Measurements from ENCODE around the gene DKK3. TPM values are rescaled to one million over a fixed set of nuclear protein-coding genes. Genes with fewer than 3 reads are reported as not detected.

DKK3 gene
- total RNA-seq, 6 experiments from 2014 or later = 518 to 872 (median 646) TPM

GRCh38 chr11:11966826-11967668, 41.4 kb downstream of the DKK3 start:
- DNase-seq = peak; percentile 52
- Mint-ChIP-seq H3K27ac (peak overlapping the region; percentile 56), H3K36me3 (ENCODE audit: low read depth) (peaks cover 69% of the 10 kb centered on the region), H3K4me3 (no peak overlapping the region), H3K4me1 (ENCODE audit: low read depth) (peaks cover 51% of the 10 kb centered on the region), H3K9me3 (no peaks in the 10 kb centered on the region), H3K27me3 (ENCODE audit: insufficient read depth) (peaks cover 18% of the 10 kb centered on the region)
- TF ChIP-seq, protein P1, sequence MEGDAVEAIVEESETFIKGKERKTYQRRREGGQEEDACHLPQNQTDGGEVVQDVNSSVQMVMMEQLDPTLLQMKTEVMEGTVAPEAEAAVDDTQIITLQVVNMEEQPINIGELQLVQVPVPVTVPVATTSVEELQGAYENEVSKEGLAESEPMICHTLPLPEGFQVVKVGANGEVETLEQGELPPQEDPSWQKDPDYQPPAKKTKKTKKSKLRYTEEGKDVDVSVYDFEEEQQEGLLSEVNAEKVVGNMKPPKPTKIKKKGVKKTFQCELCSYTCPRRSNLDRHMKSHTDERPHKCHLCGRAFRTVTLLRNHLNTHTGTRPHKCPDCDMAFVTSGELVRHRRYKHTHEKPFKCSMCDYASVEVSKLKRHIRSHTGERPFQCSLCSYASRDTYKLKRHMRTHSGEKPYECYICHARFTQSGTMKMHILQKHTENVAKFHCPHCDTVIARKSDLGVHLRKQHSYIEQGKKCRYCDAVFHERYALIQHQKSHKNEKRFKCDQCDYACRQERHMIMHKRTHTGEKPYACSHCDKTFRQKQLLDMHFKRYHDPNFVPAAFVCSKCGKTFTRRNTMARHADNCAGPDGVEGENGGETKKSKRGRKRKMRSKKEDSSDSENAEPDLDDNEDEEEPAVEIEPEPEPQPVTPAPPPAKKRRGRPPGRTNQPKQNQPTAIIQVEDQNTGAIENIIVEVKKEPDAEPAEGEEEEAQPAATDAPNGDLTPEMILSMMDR (IDR thresholded peaks at IDR 0.05) = peak; percentile 86

GRCh38 chr11:11966354-11966741, 42.1 kb downstream of the DKK3 start:
- peaks cover 22% of the 10 kb centered on the region for H3K27me3 Mint-ChIP-seq (ENCODE audit: insufficient read depth)
- no peaks in the 10 kb centered on the region for H3K9me3 Mint-ChIP-seq
- no peak overlapping the region for H3K27ac Mint-ChIP-seq
- DNase-seq = no peak
- no peak overlapping the region for H3K4me3 Mint-ChIP-seq
- TF ChIP-seq, protein P1 (IDR thresholded peaks at IDR 0.05) = no peak
- H3K4me1 Mint-ChIP-seq (ENCODE audit: low read depth) = peaks cover 49% of the 10 kb centered on the region
- H3K36me3 Mint-ChIP-seq (ENCODE audit: low read depth) = peaks cover 70% of the 10 kb centered on the region

GRCh38 chr11:11965656-11966353, 42.6 kb downstream of the DKK3 start:
- Mint-ChIP-seq H3K9me3 (no peaks in the 10 kb centered on the region), H3K36me3 (ENCODE audit: low read depth) (peaks cover 73% of the 10 kb centered on the region), H3K27me3 (ENCODE audit: insufficient read depth) (peaks cover 22% of the 10 kb centered on the region), H3K4me1 (ENCODE audit: low read depth) (peaks cover 52% of the 10 kb centered on the region), H3K4me3 (no peak overlapping the region), H3K27ac (peak overlapping the region; percentile 8; the same call in 1 of the 2 replicates)
- TF ChIP-seq, protein P1 (IDR thresholded peaks at IDR 0.05) = no peak
- DNase-seq = no peak

DNA sequence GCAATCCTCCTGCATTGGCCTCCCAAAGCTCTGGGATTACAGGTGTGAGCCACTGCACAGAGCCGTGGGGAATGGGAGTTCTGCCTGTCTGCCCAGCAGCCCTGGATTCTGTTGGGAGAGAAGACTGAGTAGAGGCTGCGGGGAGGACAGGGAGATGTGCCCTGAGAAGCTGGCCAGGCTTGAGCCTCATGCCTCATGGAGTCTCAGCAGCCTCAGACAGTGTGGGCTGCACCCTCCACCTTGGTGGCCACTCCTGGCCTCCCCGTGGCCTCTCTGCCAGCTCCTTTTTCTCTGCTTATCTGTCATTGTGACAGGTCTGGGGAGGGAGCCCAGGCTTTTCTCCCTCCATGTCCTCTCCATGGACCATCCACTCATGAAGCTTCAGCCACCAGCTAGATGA, 43.2 kb downstream of the DKK3 start:
- peaks cover 73% of the 10 kb centered on the region for H3K36me3 Mint-ChIP-seq (ENCODE audit: low read depth)

DNA sequence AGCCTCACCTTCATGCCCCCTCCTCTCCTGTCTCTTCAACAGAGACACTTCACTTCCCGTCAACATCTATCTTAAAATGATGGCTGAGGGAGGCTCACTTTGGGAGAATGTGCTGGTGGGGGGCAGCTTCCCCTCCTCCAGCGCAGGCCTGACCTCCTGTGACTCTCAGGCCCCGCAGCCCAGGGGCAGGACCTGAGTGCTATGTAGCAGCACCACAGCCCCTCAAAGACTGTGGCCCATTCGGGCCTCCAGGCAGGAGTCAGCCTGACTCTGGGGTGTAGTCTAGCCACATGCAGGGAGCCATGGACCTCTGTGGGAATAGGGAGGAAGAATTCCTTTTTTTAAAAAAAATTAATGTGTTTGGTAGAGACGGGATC, 43.7 kb downstream of the DKK3 start:
- Mint-ChIP-seq H3K36me3 (ENCODE audit: low read depth) (peaks cover 73% of the 10 kb centered on the region), H3K27me3 (ENCODE audit: insufficient read depth) (peaks cover 21% of the 10 kb centered on the region), H3K27ac (no peak overlapping the region), H3K4me3 (no peak overlapping the region), H3K4me1 (ENCODE audit: low read depth) (peaks cover 53% of the 10 kb centered on the region), H3K9me3 (no peaks in the 10 kb centered on the region)
- TF ChIP-seq, protein P1 (IDR thresholded peaks at IDR 0.05) = no peak
- no peak for DNase-seq

More for the DNA sequence above, 43.2 kb downstream of the DKK3 start:
- H3K27ac Mint-ChIP-seq = peak overlapping the region; percentile 8; the same call in 1 of the 2 replicates
- no peak for DNase-seq
- H3K27me3 Mint-ChIP-seq (ENCODE audit: insufficient read depth) = peaks cover 23% of the 10 kb centered on the region
- H3K9me3 Mint-ChIP-seq = no peaks in the 10 kb centered on the region
- TF ChIP-seq, protein P1 (IDR thresholded peaks at IDR 0.05) = no peak
- peaks cover 53% of the 10 kb centered on the region for H3K4me1 Mint-ChIP-seq (ENCODE audit: low read depth)
- H3K4me3 Mint-ChIP-seq = no peak overlapping the region

Data from HFFc6 (cell line).